ENCODE measurements around the gene MGAT4D.

DNA sequence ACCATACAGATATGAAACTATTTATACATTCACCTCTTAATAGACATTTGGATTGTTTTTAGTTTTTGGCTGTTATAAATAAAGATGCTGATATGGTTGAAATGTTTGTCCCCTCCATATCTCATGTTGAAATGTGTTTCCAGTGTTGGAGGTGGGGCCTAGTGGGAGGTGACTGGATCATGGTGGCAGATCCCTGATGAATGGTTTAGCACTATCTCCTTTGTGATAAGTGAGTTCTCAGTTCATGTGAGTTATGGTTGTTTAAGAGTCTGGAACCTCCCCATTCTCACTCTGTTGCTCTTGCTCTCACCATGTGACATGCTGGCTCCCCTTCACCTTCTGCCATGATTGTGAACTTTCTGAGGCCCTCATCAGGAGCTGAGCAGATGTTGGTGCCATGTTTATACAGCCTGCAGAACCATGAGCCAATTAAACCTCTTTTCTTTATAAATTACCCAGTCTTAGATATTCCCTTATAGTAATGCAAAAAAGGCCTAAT is 58.4 kb downstream of the MGAT4D start:
- TF ChIP-seq EZH2 (IDR thresholded peaks at IDR 0.05; ENCODE audit: insufficient read depth, poor library complexity, severe bottlenecking) (no peak), EZH2phosphoT487 (IDR thresholded peaks at IDR 0.05; ENCODE audit: insufficient read depth, low read depth) (no peak)

Data from GM23248 (cell line).